Fibroblast of pulmonary artery (primary cell): Measurements from ENCODE around the gene FLNB.

Experiments
- DNase-seq: peaks from one replicate; pipeline ENCODE4 v3.0.0-alpha.2; 2010; ENCODE audit warnings: low read depth
- H3K4me3 ChIP-seq: replicated peaks from 2 replicates; pipeline ENCODE4 v1.5.1; 2011; ENCODE audit warnings: low read depth, mild to moderate bottlenecking, control low read depth, low read length, moderate library complexity
- CTCF ChIP-seq: IDR thresholded peaks from 2 replicates; pipeline ENCODE4 v1.5.1; 2011; ENCODE audit warnings: mild to moderate bottlenecking, control low read depth, low read length, inconsistent platforms; ENCODE audit errors: missing control alignments

The FLNB gene

GRCh38 chr3:58104151-58104550 is 95.9 kb downstream of the FLNB start:
- no peak overlapping the region for H3K4me3 ChIP-seq
- no peak for TF ChIP-seq CTCF
- DNase-seq: no peak

- H3K4me3 ChIP-seq: no peak overlapping the region
- DNase-seq: no peak
- no peak for TF ChIP-seq CTCF
These were observed 96.5 kb downstream of the FLNB start for GRCh38 chr3:58104712-58105111.

- no peak for TF ChIP-seq CTCF
- no peak for DNase-seq
- H3K4me3 ChIP-seq: no peak overlapping the region
These were observed 97.0 kb downstream of the FLNB start for GRCh38 chr3:58105196-58105595.

GRCh38 chr3:58106061-58106460 is 97.8 kb downstream of the FLNB start:
- H3K4me3 ChIP-seq: no peak overlapping the region
- DNase-seq: no peak
- no peak for TF ChIP-seq CTCF

GRCh38 chr3:58106640-58107039 is 98.4 kb downstream of the FLNB start:
- TF ChIP-seq CTCF: no peak
- no peak for DNase-seq
- H3K4me3 ChIP-seq: no peak overlapping the region

GRCh38 chr3:58107597-58107996 is 99.4 kb downstream of the FLNB start:
- TF ChIP-seq CTCF: no peak
- H3K4me3 ChIP-seq: no peak overlapping the region
- DNase-seq: no peak

GRCh38 chr3:58109752-58110151 is 101.5 kb downstream of the FLNB start:
- no peak for TF ChIP-seq CTCF
- DNase-seq: no peak
- H3K4me3 ChIP-seq: no peak overlapping the region
